ENCODE data around the gene FHOD1.

- TF ChIP-seq GATA2 (IDR thresholded peaks at IDR 0.05; ENCODE audit: low read depth, low read length): no peak
- no peak for TF ChIP-seq GATA3 (IDR thresholded peaks at IDR 0.05; ENCODE audit: low read depth, low read length)
Measured at GRCh38 chr16:67233596-67233995, 13.7 kb downstream of the FHOD1 start.

Measured in SH-SY5Y (cell line).